B cell (primary cell): Measurements from ENCODE around the gene THSD7A.

Experiments
- CTCF ChIP-seq: fragments of 200-600 bp; IDR thresholded peaks from one replicate; pipeline ENCODE4 v1.8.0; 2022; ENCODE audit warnings: antibody characterized with exemption, mild to moderate bottlenecking
- EZH2 ChIP-seq: IDR thresholded peaks from 2 replicates; pipeline ENCODE4 v1.6.1; 2012; ENCODE audit warnings: borderline replicate concordance, low read depth, mild to moderate bottlenecking, moderate library complexity, low read length; ENCODE audit not compliant: insufficient read depth, poor library complexity, severe bottlenecking

GRCh38 chr7:11613292-11613930 is 218.6 kb downstream of the THSD7A start:
- TF ChIP-seq CTCF = no peak
- no peak for TF ChIP-seq EZH2
